Prostate gland (tissue), 2 donors: ENCODE results near the gene PCDH9.

Source experiments
- CTCF ChIP-seq, 4 experiments: fragments of 200-600 bp in 2 of 4; fragments of 450-650 bp in 2 of 4; sonication (generic) in 2 of 4; IDR thresholded peaks; 1 replicate in 3 of 4; 2 replicates in 1 of 4; pipeline ENCODE4 v1.5.1; 2016 to 2019; ENCODE audit warnings: antibody characterized with exemption in 4 of 4, mild to moderate bottlenecking in 2 of 4, moderate library complexity in 2 of 4
- POLR2A ChIP-seq: fragments of 450-650 bp; IDR thresholded peaks from one replicate; pipeline ENCODE4 v1.6.1; 2016; ENCODE audit warnings: antibody characterized with exemption, mild to moderate bottlenecking
- POLR2AphosphoS5 ChIP-seq: sonication (generic); formaldehyde crosslinking; IDR thresholded peaks from one replicate; pipeline ENCODE4 v1.6.1; 2017; ENCODE audit warnings: antibody characterized with exemption

- TF ChIP-seq CTCF (IDR thresholded peaks at IDR 0.05): no peak
- no peak for TF ChIP-seq POLR2A
- TF ChIP-seq POLR2AphosphoS5: no peak
These were observed 783.7 kb downstream of the PCDH9 start for GRCh38 chr13:66446413-66446812.
